AML-193 (cell line): Measurements from ENCODE around the gene GSDMA.

Experiments used
- DNase-seq, 2 experiments: peaks; one replicate each; lab custom pipeline; 2025; lab: John Stamatoyannopoulos, UW

GSDMA gene

GRCh38 chr17:39963829-39964228 is 1.0 kb downstream of the GSDMA start:
- DNase-seq: no peak

DNA sequence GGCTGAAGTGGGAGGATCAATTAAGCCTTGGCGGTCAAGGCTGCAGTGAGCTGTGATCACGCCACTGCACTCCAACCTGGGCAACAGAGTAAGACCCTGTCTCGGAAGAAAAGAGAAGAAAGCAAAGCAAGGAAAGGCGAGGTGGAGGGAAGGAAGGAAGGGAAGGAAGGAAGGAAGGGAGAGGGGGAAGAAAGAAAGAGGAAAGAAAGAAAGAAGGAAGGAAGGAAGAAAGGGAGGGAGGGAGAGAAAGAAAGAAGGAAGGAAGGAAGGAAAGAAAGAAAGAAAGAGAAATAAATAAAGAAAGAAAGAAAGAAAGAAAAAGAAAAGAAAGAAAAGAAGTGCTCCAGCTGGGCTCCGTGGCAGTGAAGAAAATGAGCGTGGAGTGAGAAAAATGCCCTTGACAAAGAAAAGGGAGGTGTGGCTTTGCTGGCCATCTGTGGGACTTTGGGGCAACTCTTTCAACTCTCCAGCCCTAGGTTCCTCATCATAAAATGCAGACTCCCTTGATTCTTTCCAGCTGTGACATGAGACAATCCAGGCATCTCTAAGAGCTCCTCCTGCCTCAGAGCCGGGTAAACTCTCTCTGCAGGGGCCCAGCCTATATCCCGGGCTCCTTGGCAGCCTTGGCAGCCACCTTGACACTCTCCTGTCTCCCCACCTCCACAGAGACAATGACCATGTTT is 2.4 kb downstream of the GSDMA start:
- no peak for DNase-seq

- DNase-seq: no peak
Observed at GRCh38 chr17:39966771-39967170, 4.0 kb downstream of the GSDMA start.

DNA sequence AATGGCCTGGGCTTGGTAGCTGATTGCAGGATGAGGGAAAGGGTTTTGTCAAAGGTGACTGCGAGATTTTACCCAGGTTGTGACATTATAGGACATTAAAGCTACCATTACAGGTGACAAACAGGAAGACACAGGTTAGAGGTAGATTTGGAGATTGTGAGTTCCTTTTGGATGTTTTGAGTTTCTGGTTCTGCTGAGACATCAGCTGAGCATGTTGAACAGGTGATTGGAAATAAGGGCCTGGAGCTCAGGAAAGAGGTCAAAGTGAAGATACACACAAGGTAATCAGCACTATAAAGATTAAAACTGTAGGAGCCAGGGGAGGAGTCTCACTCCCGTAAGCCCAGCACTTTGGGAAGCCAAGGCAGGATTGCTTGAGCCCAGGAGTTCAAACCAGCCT is 6.0 kb downstream of the GSDMA start:
- DNase-seq: no peak

DNA sequence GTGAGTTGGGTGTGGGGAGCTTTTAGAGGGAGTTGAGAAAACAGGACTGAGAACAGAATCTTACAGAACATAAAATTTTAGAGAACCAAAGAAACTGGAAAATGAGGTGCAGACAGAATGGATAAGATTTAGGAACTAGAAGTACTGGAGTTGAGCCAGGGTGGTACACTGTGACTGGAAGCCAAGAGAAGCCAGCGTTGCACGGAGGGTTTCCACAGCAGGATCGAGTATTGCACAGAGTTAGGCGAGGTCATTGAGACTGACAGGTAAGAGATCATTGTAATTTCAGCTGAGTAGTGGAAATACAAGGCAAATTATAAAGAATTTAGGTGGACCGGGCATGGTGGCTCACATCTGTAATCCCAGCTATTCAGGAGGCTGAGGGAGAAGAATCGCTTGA is 6.6 kb downstream of the GSDMA start:
- DNase-seq: no peak

DNA sequence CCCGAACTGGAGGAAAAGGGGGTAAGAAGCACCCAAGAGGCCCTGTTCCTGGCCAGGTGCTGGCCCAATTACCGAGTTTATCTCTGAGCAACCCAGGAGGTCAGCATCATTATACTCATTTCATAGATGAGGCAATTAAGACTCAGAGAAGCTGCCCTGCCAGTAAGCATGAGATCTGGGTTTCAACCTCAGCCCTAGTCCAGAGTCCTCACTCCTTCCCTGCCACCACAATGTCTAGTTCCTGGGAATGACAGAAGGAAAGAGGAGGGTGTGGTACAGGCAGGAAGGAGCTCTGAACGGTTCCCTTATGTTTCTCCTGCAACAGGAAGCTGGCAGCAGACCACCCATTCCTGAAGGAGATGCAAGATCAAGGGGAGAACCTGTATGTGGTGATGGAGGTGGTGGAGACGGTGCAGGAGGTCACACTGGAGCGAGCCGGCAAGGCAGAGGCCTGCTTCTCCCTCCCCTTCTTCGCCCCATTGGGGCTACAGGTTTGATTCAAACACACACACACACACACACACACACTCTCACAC is 7.4 kb downstream of the GSDMA start:
- no peak for DNase-seq

DNA sequence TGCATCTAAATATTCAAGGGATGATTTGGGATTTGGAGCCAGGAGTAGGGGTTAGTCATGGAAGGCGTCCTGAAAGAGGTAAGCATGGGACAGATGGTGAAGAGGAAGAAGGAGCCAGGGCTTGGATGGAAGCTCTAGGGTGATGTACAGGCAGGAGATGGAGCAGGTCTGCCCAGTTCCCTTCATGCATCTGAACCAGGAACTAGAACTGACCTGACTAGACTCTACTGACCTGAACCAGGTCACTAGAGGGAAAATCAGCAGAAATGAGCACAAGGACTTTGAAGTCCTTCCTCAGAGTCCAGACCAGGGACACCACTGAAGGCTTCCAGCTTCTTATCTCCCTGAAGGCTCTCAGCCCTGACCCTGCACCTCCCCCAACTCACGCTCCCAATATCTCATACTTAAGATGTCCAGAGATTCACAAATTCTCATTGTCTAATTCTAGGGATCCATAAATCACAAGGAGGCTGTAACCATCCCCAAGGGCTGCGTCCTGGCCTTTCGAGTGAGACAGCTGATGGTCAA is 8.3 kb downstream of the GSDMA start:
- no peak for DNase-seq

GRCh38 chr17:39972271-39972670 is 9.5 kb downstream of the GSDMA start:
- DNase-seq: peak; percentile 36 to 46

- DNase-seq: no peak
Observed at GRCh38 chr17:39973496-39973895, 10.7 kb downstream of the GSDMA start.

- DNase-seq: no peak
Observed at GRCh38 chr17:39974433-39974832, 11.6 kb downstream of the GSDMA start.

DNA sequence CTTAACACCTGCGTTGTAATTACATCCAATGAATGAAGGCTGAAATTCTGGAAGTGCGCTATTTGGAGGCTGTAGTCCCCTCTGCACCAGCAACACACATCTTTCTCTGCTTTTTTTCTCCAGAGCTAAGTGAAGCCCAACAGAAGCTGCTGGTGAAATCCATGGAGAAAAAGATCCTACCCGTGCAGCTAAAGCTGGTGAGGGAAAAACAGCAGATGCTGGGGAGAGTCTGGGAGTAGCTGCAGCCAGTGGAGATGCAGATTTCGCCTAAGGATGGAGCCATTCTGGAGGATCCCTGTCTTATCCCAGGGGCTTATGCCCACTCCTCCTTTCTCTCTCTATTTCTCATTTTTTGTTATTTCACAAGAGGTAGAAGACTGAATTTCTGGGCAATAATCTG is 13.0 kb downstream of the GSDMA start:
- no peak for DNase-seq

- no peak for DNase-seq
Observed at GRCh38 chr17:39979016-39979670, 16.3 kb downstream of the GSDMA start.

DNA sequence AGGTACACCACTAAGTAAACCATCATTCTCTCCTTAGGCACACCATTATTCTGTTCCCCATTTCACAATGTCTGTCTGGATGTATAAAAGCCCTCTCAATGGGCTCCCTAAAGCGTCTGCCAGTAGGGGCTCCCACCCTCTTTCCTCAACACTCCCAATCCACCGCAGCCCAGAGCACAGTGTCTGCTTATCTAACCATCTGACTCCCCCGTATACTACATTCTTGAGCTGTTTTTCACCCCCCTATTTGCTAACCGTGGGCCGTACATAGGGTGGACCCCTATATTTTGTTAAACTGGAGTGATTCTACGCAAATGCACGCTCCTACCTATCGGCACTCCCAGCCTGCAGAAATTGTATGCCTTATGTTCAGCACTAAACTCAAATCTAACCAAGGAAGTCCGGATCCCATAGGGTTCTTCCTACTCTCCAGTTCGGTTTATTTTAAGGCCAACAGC is 17.1 kb downstream of the GSDMA start:
- peak; percentile 72 to 78 for DNase-seq

GRCh38 chr17:39980351-39981206 is 17.8 kb downstream of the GSDMA start, which contains the start of gene PSMD3:
Gene PSMD3 (plus strand): TSS chr17:39980807. CDS start chr17:39980971, 164 bp downstream.
- DNase-seq: peak; percentile 100

DNA sequence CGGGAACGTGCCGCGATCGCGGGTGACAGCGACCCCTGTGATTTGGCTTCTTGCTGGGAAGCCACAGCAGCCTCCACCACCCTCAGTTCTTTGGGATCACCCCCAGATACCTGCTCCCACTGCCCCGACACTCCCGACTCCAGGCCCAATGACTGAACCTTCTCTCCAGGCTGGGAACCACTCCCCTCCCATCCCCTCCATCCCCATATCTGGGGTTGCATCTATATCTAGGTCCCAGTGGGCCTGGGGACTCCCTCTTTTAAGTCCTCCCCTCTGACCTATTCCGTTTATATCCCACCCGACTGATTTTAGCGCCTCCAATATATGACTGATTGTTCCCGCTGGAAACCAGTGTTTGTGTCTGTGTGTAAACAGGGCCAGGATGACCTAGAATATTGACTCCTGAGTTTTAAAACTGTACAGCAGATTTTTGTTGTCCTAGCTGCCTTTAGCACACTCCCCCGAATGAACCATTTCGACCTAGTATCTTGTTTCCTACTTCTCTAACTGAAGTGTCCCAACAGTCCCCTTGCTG is 18.5 kb downstream of the GSDMA start:
- no peak for DNase-seq

GRCh38 chr17:39981766-39982375 is 19.1 kb downstream of the GSDMA start:
- DNase-seq: peak; percentile 35 to 53

DNA sequence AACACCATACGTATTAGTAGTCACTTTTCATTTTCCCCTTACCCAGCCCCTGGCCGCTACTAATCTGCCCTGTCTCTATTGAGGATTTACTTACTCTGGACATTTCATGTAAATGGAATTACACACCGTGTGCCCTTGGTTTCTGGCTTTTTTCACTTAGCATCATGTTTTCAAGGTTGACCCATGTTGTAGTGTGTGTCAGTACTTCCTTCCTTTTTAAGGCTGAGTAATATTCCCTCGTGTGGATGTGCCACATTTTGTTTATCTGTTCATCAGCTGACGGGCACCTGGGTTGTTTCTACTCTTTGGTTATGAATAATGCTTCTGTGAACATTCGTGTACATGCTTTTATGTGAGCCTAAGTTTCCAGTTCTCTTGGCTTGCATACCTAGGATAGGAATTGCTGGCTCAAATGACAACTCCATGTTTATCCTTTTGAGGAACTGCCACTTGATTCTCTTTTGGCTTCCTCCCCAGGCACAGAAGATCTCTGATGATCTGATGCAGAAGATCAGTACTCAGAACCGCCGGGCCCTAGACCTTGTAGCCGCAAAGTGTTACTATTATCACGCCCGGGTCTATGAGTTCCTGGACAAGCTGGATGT is 25.5 kb downstream of the GSDMA start:
- DNase-seq: no peak

- DNase-seq: no peak
Observed at GRCh38 chr17:39994448-39994847, 31.6 kb downstream of the GSDMA start.

DNA sequence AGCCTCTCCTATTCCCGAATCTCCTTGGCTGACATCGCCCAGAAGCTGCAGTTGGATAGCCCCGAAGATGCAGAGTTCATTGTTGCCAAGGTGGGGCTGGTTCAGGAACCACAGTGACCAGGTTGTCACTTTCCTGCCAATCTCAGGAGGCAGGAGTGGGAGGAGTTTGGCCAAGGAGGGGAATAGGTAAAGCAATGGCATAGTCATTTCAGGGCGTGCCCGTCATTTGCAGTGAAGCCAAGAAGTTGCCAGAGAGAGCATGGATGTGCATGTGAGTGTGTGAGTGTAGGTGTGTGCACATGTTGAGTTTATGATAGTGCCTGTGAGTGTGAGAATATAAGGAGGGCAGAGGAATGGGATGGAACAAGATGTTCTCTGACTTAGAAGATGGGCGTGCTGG is 32.6 kb downstream of the GSDMA start:
- DNase-seq: no peak

DNA sequence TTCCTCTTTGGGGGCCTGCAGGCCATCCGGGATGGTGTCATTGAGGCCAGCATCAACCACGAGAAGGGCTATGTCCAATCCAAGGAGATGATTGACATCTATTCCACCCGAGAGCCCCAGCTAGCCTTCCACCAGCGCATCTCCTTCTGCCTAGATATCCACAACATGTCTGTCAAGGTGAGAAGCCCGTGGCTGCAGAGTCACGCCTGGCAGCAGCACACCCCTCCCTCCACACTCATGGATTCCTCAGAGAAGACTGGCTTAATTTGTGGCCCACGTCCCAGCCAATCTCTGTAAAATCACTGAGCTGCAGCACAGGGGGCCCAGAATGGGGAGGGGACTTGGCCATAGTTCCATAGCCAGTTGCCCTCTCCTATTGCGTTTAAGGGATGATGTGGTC is 33.4 kb downstream of the GSDMA start:
- no peak for DNase-seq

GRCh38 chr17:39996800-39997199 is 34.0 kb downstream of the GSDMA start:
- DNase-seq: no peak
